Progenitor cell of endocrine pancreas (in vitro differentiated cells): ENCODE data around the gene C13orf46. TPM values are rescaled to one million over a fixed set of nuclear protein-coding genes. Genes with fewer than 3 reads are reported as not detected.

ENCODE experiments used
- DNase-seq: peaks from one replicate; pipeline ENCODE4 v3.0.0; 2021; ENCODE audit warnings: low spot score; ENCODE audit not compliant: unreplicated experiment
- H3K27ac Mint-ChIP-seq: 2 replicates; pipeline ENCODE4 v1.8.0; 2021; ENCODE audit warnings: mild to moderate bottlenecking, moderate library complexity, mixed read lengths
- H3K27me3 Mint-ChIP-seq: 2 replicates; pipeline ENCODE4 v1.8.0; 2021; ENCODE audit warnings: mixed read lengths
- H3K36me3 Mint-ChIP-seq: 2 replicates; pipeline ENCODE4 v1.8.0; 2022; ENCODE audit warnings: mixed read lengths; ENCODE audit not compliant: insufficient read depth
- H3K4me1 Mint-ChIP-seq: 2 replicates; pipeline ENCODE4 v1.8.0; 2021; ENCODE audit warnings: low read depth, mixed read lengths
- H3K4me3 Mint-ChIP-seq: 2 replicates; pipeline ENCODE4 v1.8.0; 2021; ENCODE audit warnings: low read depth, mild to moderate bottlenecking, moderate library complexity, mixed read lengths
- H3K9me3 Mint-ChIP-seq: 2 replicates; pipeline ENCODE4 v1.8.0; 2021; ENCODE audit warnings: low read depth, mixed read lengths
- CTCF ChIP-seq: fragments of 200-600 bp; sonication (generic); IDR thresholded peaks from one replicate; pipeline ENCODE4 v1.5.0; 2021; ENCODE audit warnings: antibody characterized with exemption, mild to moderate bottlenecking; ENCODE audit not compliant: unreplicated experiment
- total RNA-seq: library from RNA; stranded (reverse); gene quantifications from 2 replicates; pipeline ENCODE4 v1.2.1, GENCODE V29; 2021

C13orf46 gene
- total RNA-seq, 1 donor from 2014 or later: 0.17 TPM

DNA sequence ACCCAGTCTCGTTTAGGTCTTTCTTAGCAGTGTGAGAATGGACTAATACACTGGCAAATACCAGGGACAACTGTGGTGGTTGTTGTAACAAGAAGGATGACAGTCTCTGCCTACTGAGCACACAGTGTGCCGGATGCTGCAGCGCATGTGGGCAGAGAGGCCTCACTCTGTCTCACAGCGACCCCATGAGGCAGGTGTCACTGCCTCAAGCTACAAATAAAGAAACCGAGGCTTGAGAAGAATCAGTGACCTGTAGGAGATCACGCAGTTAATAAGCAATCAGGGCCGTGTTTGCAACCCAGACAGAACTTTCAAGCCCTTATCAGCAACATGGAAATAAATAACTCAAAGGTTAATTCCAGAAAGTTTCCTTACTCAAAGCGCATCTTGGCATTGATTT, 69.5 kb downstream of the C13orf46 start:
- DNase-seq: no peak
- peak; percentile 50 for TF ChIP-seq CTCF
- Mint-ChIP-seq H3K4me3 (no peak overlapping the region), H3K36me3 (no peaks in the 10 kb centered on the region), H3K27ac (no peak overlapping the region), H3K4me1 (peaks cover 10% of the 10 kb centered on the region), H3K27me3 (no peaks in the 10 kb centered on the region), H3K9me3 (no peaks in the 10 kb centered on the region)

DNA sequence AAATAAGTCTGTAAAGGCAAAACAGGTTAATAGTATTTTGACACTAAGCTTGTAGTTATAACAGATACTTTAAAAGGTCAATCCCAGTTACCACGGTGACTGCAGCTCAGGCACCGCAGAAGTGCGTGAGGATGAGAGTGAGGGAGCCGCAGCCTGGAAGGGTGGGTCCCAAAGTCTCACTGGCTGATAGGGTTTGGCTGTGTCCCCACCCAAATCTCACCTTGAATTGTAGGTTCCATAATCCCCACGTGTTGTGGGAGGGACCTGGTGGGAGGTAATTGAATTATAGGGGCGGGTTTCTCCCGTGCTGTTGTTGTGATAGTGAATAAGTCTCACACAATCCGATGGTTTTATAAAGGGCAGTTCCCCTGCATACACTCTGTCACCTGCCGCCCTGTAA, 70.0 kb downstream of the C13orf46 start:
- no peak for DNase-seq
- Mint-ChIP-seq H3K27ac (no peak overlapping the region), H3K36me3 (no peaks in the 10 kb centered on the region), H3K4me1 (peaks cover 10% of the 10 kb centered on the region), H3K4me3 (no peak overlapping the region), H3K9me3 (no peaks in the 10 kb centered on the region), H3K27me3 (no peaks in the 10 kb centered on the region)
- no peak for TF ChIP-seq CTCF

Other genes starting within 250 kb of the C13orf46 start
- 0.91 and 1.5 TPM in 2 replicates for gene TMEM255B, start 214.8 kb downstream of the C13orf46 start, total RNA-seq
- gene GAS6, start 110.0 kb downstream of the C13orf46 start, total RNA-seq: 11.5 and 13.8 TPM in 2 replicates
- 6.3 and 7.6 TPM in 2 replicates for gene RASA3, start 158.5 kb upstream of the C13orf46 start, total RNA-seq
- not detected in 2 replicates for gene CFAP97D2, start 205.2 kb upstream of the C13orf46 start, total RNA-seq